Activated CD8-positive, alpha-beta memory T cell treated with anti-CD3 and anti-CD28 coated beads, Interleukin-2, amount 50 U/mL, for 24 hours (primary cell): Measurements from ENCODE around the gene FOXP1.
A peak's percentile ranks its signal among the peaks of the same experiment; 100 is the strongest.
"Not testable (repeated sequence)": the region's sequence is repeated elsewhere in the genome, so short reads cannot be mapped to it uniquely, and the experiment has no call there.

ENCODE experiments used
- DNase-seq: peaks from one replicate; pipeline ENCODE4 v3.0.0-alpha.2; 2020; ENCODE audit errors: extremely low read depth

Gene FOXP1

DNA sequence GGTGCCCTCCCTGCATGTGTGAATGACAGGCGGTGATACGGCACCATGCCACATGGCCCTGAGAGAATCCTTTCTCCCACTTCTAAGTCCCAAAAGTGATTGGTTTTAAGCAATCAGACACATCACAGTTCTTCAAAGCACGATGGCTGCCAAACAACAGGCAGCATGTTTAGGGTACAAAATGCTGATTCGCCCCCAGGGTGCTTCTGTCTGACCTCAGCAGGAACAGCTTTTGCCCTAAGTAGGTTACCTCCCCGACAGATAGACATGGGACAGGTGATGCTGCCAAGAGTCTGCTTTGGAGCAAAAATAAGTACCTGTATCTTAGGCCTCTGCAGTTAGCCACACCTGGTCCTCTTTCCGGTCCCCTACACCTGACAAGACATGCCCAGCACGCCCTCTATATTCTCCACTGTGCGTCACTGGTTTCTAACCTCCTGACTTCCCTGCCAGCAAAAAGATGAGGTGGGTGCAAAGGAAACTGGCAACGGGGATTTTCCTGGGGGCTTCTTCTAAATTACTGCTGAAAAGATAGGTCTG is 549.8 kb downstream of the FOXP1 start:
- no peak for DNase-seq

DNA sequence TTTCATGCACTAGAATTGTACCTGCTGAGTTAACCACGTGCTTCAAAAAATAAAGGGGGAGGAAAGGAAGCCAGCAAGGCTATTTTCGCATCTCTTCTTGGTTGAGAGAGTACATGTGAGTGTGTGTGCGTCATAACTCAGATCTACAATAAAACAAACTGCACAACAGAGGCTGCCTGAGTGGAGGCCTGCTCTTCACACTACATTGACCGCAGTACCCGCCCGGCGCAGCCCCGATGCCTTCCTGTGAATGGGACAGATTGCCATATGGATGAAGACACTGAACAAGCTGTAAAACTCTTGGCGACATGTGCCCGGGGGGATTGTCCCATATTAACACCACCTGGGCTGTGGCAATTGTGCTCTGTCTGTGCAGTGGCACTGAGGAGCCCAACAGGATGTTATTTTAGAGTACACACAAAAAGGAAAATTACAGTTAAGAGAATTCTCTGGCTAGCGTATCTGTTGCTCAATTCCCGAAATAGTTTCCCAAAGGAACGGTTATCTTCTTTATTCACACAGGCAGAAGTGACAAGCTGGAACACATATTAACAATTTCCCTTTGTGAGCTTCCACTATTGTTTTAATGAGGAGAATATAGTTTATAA is 551.5 kb downstream of the FOXP1 start:
- DNase-seq: no peak

DNA sequence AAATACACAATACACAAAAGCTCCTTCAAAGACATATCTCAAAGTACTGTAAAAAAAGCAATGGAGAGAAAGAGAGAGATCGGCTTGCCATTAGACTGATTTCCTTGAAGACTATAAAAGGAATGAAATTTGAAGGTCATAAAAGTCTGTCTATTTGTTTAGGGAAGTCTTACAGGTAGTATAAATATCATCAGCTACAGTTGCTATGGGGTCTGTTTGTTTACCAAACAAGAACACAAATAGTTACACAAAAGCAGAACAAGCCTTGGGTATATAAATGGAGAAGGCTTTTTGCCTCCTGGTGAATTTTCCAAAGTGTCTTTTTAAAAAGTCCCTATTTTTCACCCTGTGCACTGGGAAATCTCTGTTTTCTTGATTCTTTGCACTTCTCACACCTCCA is 552.3 kb downstream of the FOXP1 start:
- DNase-seq: no peak

DNA sequence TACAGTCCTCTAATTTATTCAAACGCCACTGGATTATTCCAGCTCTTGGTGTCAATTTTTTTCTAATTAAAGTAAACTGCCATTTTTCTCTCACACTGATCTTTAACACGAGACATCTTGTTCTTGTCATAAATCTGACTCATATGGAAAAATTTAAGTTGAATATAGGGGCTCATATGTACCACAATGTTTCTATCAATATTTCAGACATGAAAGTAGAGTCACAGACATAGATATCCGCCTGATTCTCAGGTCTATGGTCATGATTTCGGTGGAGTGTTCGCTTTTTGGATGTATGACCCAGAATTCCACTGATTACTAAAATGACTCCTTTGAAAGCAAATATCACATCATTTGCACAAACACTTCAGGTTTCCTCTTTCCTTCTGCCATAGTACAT is 552.8 kb downstream of the FOXP1 start:
- no peak for DNase-seq

DNA sequence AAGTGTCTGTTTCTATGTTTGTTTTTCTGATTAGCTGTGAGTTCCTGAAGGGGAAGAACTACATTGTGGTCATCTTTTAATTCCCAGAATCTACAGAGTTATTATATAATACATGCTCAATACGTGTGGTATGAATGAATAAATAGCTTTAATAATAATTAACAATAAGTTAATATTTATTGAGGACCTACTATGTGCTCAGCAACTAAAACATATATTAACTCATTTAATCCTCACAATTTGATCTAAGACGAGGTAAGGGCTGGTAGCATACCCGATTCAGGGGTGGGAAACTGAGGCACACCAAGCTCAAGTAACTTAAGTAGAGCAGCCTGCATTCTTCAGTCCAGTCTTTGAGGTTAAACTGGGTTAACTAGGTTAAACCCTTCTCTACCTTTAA is 553.8 kb downstream of the FOXP1 start:
- no peak for DNase-seq

DNA sequence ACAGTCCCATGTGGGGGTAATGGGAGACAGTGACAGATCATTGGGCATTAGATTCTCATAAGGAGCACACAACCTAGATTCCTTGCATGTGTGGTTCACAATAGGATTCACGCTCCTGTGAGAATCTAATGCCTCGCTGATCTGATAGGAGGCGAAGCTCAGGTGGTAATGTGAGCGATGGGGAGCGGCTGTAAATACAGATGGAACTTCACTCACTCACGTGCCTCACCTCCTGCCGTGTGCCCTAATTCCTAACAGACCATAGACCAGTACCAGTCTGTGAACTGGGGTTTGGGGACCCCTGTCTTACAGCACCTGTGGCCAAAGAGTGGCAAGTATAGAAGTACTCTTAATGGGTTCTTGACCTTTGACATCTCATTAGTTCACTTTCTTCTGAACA is 554.7 kb downstream of the FOXP1 start:
- no peak for DNase-seq

DNA sequence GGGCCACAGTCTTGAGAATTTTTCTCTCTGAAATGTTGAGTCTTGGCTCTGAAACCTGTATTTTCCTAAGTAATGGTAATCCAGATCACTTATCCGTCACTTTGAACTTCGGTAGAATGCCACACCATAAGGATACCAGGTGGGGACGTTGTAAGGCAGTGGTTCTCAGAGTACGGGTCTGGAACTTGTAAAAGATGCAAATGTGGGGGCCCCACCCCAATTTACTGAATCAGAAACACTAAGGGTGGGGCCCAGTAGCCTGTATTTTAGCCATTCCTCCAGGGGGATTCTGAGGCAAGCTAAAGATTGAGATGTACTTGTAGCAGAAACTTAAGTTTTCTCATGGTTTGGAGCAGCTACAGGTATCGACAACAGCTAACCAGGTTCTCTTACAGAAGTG is 555.3 kb downstream of the FOXP1 start:
- no peak for DNase-seq

DNA sequence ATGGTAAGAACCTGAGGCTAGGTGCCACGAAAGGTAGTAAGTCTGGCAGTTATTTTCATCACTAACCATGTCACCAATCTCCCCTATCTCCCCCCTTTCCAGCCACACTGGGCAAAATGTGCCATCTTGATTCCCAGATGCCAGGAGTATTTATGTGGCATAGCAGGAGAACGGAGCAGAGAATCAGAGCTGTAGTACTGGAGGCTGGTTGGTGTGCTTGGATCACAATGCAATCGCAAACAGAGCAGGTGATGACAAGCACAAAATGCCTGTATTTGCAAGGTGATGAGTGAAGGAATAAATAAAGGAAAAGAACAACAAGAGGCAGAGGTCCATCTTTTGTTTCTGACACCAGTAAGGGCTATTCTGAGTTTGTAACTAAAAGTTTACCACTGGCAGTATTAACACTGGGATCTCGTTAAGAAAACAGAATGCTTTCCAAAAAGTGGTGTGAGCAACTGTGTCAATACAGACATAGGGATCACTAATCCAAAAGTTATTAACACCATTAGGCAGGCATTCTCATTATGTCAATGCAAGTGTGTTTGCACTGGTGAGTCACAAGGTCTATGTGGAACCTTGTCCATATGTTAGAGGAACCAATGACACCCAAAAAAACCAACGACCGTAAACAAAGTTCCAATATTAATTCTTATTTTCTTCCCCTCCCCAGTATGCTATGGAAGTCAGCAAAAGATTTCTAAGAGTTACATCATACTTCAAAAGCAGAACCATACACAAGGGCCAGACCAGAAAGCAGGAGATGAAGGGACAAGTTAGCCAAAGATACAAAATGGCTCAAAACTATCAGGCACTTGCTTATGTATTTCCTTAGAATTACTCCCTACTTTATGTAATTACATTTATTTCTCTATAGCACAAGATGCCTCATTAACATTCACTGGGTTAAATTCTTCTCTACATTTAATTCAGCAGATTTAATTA is 556.6 kb downstream of the FOXP1 start:
- DNase-seq: no peak

DNA sequence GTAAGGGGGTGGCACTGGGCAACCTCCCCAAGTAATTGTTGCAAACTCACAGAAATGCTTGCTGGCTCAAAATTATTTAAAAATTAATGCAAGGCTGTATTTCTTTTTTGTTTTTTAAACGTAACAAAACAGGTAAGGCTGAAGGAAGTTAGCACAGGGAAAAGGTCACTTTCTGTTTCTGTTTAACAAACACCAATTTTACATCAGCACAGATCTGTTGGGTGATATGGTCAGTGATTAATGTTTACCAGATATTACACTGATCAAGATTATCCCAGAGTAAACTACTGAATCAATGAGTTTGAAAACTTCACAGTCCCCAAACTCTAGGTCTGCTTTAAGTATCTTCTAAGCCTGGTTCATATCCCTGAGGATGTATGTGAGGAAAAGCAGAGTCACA is 558.0 kb downstream of the FOXP1 start:
- DNase-seq: no peak

DNA sequence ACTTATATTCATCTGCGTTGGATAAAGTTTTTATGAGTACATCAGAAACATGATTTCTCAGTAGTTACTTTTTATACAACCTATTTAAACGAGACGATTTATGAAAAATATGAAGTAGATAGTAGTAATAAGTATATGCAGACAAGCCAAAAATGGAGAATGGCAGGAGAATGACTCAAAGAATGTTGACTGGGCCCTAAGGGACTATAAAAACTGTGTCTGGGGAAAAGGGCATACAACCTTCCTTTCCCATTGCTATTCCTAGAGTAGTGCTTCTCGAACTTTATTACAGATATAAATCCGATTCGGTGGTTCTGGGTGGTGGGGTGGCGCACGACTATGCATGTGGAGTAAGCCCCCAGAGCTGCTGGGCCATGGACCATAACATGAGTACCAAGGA is 558.5 kb downstream of the FOXP1 start:
- DNase-seq: no peak

DNA sequence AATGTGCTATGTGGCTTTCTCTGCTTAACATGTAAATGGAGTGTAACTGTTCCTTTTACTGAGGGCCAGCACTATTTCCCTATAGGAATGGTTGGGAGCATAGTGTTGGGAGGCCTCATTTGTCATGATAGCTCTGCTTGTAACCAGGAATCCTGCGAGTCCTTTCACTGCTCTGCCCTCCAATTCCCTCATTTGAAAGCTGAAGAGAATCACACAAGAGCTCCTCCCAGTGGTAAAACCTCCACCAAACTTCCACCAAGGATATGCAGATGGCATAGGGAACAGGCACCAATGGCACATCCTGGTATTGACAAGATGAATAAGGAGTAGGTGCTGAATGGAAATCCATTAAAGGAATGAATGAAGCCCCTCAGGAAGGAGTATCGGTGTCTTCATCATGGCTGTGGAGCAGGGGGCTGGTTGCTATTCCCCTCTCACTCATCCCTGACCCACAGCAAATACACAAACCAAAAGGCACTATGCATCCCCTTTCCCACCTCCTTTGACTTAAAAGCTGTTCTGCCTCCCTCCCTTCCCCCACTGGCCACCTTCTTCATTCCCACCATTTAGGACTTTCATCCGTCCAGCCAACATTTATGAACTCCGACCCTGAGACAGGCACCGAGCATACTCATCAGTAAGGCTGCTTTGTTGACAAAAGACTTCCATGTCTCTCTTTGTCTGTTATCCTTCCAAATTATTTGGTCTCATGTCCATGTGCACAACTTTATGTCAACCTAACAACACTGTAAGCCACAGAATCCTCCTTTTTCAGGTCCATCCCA is 560.8 kb downstream of the FOXP1 start:
- DNase-seq: no peak

DNA sequence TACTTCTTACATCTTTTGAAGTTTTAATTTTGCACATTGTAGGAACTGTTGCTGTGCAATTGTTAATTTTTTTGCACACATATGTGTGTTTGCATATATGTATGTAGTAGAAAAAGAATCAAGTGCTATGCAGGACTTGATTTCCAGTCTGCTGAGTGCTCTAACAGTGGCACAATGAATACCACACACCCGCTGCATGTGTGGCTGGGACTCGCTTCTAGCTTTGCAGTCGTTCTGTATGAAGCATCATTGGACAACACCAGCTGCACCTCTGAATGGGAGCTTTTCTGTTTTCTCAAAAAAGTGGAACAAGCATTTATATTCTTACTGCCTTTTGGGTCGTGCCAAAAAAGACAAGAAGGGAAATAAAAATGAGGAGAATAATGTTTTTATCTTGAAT is 564.7 kb downstream of the FOXP1 start:
- no peak for DNase-seq

DNA sequence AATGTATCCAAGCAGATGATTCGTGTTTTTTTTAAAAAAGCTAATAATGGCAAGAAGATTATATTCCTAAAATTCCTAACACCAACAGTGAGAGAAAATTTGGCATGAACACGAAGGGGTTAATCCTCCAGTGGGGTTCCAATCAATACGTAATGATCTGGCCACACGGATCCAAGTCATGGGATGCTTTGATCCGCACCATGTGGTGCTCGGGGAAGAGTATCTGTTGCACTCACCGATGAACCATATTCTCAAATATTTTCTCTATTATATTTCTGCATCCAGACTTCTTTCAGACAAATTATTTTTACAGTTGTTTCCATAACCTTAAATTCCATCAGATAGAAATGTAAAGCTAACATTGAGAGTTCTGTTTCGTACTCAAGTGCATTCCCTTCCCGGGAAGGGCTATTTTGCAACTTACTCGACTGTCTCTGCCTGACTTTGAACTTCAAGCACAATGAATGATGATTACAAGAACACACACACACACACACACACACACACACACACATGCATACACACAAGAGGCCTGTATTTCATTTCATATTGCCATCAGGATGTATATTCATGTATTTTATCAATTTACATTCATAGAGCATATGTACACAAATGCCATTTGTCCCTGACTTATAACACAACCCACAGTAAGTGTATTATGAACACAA is 567.2 kb downstream of the FOXP1 start:
- DNase-seq: no peak

DNA sequence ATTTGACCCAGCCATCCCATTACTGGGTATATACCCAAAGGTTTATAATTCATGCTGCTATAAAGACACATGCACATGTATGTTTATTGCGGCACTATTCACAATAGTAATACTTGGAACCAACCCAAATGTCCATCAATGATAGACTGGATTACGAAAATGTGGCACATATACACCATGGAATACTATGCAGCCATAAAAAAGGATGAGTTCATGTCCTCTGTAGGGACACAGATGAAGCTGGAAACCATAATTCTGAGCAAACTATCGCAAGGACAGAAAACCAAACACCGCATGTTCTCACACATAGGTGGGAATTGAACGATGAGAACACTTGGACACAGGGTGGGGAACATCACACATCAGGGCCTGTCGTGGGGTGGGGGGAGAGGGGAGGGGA is 568.9 kb downstream of the FOXP1 start:
- not testable (repeated sequence) for DNase-seq

DNA sequence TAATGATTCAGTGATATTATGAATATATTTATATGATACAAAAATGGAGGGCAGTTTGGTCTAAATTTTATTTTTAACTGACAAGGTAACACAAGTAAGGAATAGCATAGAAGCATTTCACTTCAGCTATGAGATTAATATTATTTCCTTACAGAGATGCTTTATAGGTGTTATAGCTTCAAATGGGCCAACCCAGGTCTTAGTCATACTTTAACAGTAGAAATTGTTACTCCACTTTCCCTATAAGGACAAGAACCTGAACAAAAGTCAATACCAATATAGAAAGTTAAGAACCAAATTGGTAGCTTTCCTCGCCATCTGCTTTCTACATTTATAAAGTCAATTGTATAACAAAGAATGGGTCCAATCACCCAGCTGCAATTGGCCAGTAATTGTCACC is 570.6 kb downstream of the FOXP1 start:
- no peak for DNase-seq

DNA sequence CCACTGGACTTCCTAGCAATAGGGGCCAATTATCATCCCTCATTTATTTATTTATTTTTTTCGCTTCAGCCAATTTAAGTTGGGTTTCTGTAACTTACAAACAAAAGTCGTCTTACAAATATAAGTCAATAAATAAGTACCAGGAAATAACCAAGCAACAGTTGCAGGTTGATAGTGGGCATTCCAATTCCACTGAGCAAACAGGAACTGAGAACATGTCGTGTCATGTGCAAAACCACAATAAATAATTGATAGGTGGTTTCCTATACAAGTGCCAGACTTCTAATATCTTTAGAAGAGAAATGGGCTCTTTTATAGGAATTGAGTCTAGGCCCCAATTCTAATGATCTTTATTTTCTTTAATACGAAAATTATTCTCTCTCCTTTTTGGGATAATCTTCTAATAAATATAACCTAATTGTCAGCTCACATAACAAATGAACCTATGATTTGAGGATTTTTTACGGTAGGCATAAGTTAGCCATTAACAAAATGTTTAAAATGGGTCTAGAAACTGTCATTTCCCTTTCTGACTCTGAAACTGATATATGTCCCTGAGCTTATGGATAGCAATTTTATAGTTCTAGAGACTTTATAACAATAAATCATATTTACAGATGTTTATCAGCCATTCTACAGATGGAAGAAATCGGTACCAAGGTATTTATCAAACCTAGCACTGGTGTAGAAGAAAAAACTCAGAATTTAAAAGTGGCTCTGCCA is 571.8 kb downstream of the FOXP1 start:
- no peak for DNase-seq

DNA sequence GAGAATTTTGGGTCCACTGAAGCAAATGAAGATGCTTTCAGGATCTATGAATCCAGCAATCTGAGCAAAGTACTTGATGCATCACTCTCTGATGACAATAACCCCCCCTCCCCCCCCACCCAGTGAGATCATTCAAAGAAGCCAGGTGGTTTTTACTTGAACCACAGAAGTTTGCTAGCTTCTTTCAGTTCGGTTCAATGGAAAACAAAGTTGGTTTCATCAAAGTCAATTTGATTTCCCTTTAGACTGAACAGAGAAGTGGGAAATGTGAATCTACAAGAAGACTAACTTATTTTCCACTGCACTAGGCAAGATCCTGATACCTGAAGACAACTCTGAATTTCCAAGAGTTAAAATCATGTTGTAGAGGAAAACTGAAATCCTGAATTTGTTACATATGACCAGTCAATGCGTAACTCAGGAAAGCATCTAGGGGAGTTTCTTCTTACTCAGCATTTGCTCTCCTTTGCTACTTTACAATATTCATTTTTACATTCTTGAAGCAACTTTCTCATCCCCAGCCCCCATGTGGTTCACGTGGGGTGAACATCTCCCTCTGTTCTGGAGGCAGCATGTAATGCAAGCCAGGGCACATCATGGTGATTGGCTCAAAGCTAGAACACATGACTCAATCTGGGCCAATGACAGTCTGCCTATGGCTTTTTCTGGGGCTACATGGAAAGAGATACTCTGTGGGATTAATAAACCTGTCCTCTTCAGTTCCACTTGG is 572.6 kb downstream of the FOXP1 start:
- DNase-seq: peak; percentile 54

DNA sequence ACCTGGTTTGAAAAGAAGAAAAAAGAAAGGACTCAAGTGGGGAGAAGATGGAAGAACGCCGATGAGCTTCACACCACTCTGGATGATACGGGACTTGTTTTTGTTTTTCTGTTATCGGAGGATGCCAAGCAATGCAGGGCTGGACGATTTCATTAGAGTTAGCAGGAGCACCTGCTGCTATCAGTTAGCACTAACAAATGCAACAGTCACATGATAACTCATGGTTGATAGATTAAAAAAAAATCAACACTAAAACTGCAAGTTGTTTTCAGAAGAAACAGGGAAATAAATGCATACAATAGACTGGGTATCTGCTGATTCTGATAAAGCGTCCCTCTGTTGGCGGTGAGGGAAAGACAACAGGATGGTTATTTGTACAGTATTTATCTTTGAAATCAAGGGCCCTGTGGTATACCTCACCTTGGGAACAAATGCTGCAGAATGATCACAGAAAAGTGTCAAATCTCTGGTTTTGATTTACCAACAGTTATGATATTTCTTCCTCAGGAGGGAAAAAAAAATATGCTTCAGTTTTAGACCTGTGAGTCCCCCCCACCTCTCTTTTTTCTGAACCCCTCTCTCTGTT is 575.1 kb downstream of the FOXP1 start:
- no peak for DNase-seq

DNA sequence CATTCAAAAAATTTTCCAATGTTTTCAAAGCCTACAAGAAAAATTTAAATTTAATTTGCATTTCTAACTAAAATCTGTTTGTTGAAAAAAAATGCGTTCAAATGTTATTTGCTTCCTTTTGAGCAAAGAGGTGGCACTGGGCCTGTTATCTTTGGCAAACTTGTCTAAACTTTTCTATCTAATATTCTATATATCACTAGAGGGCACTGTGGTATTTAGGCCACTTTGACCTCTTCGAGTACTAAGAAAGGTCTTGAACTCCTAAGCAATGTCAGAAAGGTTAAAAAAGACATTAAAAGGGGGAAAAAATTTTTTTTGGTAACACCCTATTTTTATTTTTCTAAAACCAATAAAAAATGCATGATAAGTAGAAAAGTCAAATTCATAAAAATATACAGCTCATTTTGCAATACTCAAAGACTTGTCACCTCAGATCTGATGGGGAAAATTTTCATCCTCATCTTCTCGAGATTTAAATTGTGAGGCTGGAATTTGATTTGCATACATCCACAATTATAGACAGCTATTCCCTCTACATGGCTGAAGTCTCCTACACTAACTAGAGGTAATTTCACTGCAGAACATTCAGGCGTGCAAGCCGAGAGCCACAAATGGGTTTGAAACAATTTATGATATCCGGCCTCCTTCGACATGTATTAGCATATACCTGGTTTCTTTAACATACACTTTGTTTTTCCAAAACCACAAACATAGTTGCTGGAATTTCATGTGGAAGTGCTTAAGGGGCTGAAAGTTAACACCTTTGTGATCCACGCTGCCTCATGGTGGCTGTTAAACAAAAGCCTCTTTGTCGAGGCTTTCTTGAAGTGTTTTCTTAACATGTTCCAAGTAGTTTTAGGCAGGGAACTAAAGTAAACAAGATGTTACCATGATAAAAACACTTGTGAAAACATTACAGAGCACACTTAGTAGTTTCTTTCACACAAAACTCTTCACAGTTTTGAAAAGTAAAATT is 576.4 kb downstream of the FOXP1 start:
- DNase-seq: no peak
